Keratinocyte (primary cell): ENCODE data around the gene FRY. TPM values are rescaled to one million over a fixed set of nuclear protein-coding genes. Genes with fewer than 3 reads are reported as not detected.

ENCODE experiments used
- DNase-seq: peaks from one replicate; pipeline ENCODE4 v3.0.0-alpha.2; 2011; ENCODE audit warnings: low read depth, missing footprints, low spot score
- FAIRE-seq: peaks from 2 replicates; lab custom pipeline; 2011; peaks lifted over from hg19 to GRCh38; lab: Jason Lieb, UNC
- H2AFZ ChIP-seq: 2 replicates; pipeline ENCODE4 v1.6.0; 2012; ENCODE audit warnings: low read length, control low read depth, inconsistent platforms; ENCODE audit not compliant: control insufficient read depth
- H3K27ac ChIP-seq: 2 replicates; pipeline ENCODE4 v1.5.1; 2011; ENCODE audit warnings: low read length; ENCODE audit not compliant: control insufficient read depth, insufficient read depth
- H3K27me3 ChIP-seq: 3 replicates; pipeline ENCODE4 v1.6.0; 2011; ENCODE audit warnings: low read length; ENCODE audit not compliant: control insufficient read depth, insufficient read depth; ENCODE audit errors: extremely low read depth
- H3K36me3 ChIP-seq, 2 experiments: 2 replicates in 1 of 2; 3 replicates in 1 of 2; pipeline ENCODE4 v1.5.1; 2011; ENCODE audit warnings: low read length in 2 of 2, mild to moderate bottlenecking in 1 of 2; ENCODE audit not compliant: control insufficient read depth in 2 of 2, insufficient read depth in 2 of 2; ENCODE audit errors: extremely low read depth in 1 of 2
- H3K4me1 ChIP-seq: 3 replicates; pipeline ENCODE4 v1.5.1; 2011; ENCODE audit warnings: low read length; ENCODE audit not compliant: control insufficient read depth, insufficient read depth; ENCODE audit errors: extremely low read depth
- H3K4me2 ChIP-seq: 3 replicates; pipeline ENCODE4 v1.6.0; 2011; ENCODE audit warnings: low read depth, low read length; ENCODE audit not compliant: control insufficient read depth, insufficient read depth; ENCODE audit errors: extremely low read depth
- H3K4me3 ChIP-seq, 3 experiments: fragments of 200-600 bp in 1 of 3; sonication (generic) in 1 of 3; 2 replicates in 2 of 3; 3 replicates in 1 of 3; pipeline ENCODE4 v1.5.1; 2011 to 2016; ENCODE audit warnings: low read length in 3 of 3, mild to moderate bottlenecking in 3 of 3, control low read depth in 2 of 3, inconsistent platforms in 1 of 3, low read depth in 1 of 3, mixed read lengths in 1 of 3, mixed run types in 1 of 3, moderate library complexity in 1 of 3; ENCODE audit not compliant: control insufficient read depth in 2 of 3, insufficient read depth in 2 of 3; ENCODE audit errors: extremely low read depth in 1 of 3
- H3K79me2 ChIP-seq: 2 replicates; pipeline ENCODE4 v1.6.0; 2012; ENCODE audit warnings: low read length; ENCODE audit not compliant: control insufficient read depth, insufficient read depth
- H3K9ac ChIP-seq: 3 replicates; pipeline ENCODE4 v1.6.0; 2011; ENCODE audit warnings: low read length; ENCODE audit not compliant: control insufficient read depth, insufficient read depth; ENCODE audit errors: extremely low read depth
- H3K9me1 ChIP-seq: 3 replicates; pipeline ENCODE4 v1.6.0; 2011; ENCODE audit warnings: low read length; ENCODE audit not compliant: control insufficient read depth, insufficient read depth; ENCODE audit errors: extremely low read depth
- H3K9me3 ChIP-seq: 2 replicates; pipeline ENCODE4 v1.5.1; 2012; ENCODE audit warnings: low read depth, low read length; ENCODE audit not compliant: control insufficient read depth
- H4K20me1 ChIP-seq: 3 replicates; pipeline ENCODE4 v1.6.0; 2011; ENCODE audit warnings: low read length; ENCODE audit not compliant: control insufficient read depth, insufficient read depth; ENCODE audit errors: extremely low read depth
- CTCF ChIP-seq, 3 experiments: IDR thresholded peaks in 1 of 3; conservative IDR thresholded peaks in 1 of 3; optimal IDR thresholded peaks in 1 of 3; 2 replicates in 2 of 3; 3 replicates in 1 of 3; pipeline versions ENCODE3 to v1.5.1; 2011; ENCODE audit warnings: low read length in 3 of 3, mild to moderate bottlenecking in 3 of 3, moderate library complexity in 2 of 3, control low read depth in 1 of 3, inconsistent platforms in 1 of 3; ENCODE audit not compliant: insufficient read depth in 2 of 3; ENCODE audit errors: extremely low read depth in 1 of 3
- EZH2 ChIP-seq: IDR thresholded peaks from one replicate; pipeline ENCODE4 v1.6.1; 2012; ENCODE audit warnings: inconsistent platforms, mild to moderate bottlenecking, low read length, moderate library complexity
- dilution Hi-C: fragments of 300-500 bp; cut with MboI; formaldehyde crosslinking; loops from one replicate; pipeline ENCODE4 v1.7.0; 2020; ENCODE audit warnings: low sequenced_read_pairs; ENCODE audit not compliant: extremely low pct_ligation_motif_present
- polyA plus RNA-seq, 5 experiments: library from polyadenylated mRNA; depleted of rRNA in 3 of 5; stranded (reverse) in 3 of 5; stranded (forward) in 1 of 5; unstranded in 1 of 5; fragments of >200 nt; gene quantifications; 1 replicate in 1 of 5; 2 replicates in 3 of 5; 3 replicates in 1 of 5; pipeline versions ENCODE4 v1.2.1 to v1.2.3, GENCODE V29; 2011 to 2012; ENCODE audit warnings: missing spikeins in 2 of 5, low read depth in 1 of 5, low replicate concordance in 1 of 5

Gene FRY
- polyA plus RNA-seq, 1 donor (not counting 4 experiments of a cell fraction or from before 2014, with no cell fraction given), result 0.80 TPM

- H3K27me3 ChIP-seq, result no peaks in the 10 kb centered on the region
- H3K4me1 ChIP-seq, result no peaks in the 10 kb centered on the region
- TF ChIP-seq CTCF (optimal IDR thresholded peaks at IDR 0.05 in 1 of 3, IDR thresholded peaks at IDR 0.05 in 1 of 3, conservative IDR thresholded peaks at IDR 0.05 in 1 of 3; ENCODE audit: extremely low read depth in 1 of 3, insufficient read depth in 2 of 3, low read length in 3 of 3) (no peak), EZH2 (no peak)
- H3K27ac ChIP-seq, result no peak overlapping the region
- no peaks in the 10 kb centered on the region for H3K36me3 ChIP-seq
- H2AFZ ChIP-seq, result no peak overlapping the region
- no peak overlapping the region for H3K4me2 ChIP-seq
- DNase-seq (no peak), FAIRE-seq (no peak)
- no peak overlapping the region for H3K9ac ChIP-seq
- no peaks in the 10 kb centered on the region for H3K9me3 ChIP-seq
- no peaks in the 10 kb centered on the region for H3K9me1 ChIP-seq
- no peaks in the 10 kb centered on the region for H4K20me1 ChIP-seq
- dilution Hi-C loops, result no loop called here
- H3K79me2 ChIP-seq, result no peaks in the 10 kb centered on the region
- H3K4me3 ChIP-seq, result no peak overlapping the region
Measured at GRCh38 chr13:32278426-32278825, 246.9 kb downstream of the FRY start.

GRCh38 chr13:32281096-32281495 lies 249.5 kb downstream of the FRY start:
- DNase-seq, result no peak
- H3K4me2 ChIP-seq, result no peak overlapping the region
- dilution Hi-C loops, result no loop called here

More at GRCh38 chr13:32281096-32281495, 249.5 kb downstream of the FRY start:
- H3K9ac ChIP-seq, result no peak overlapping the region
- no peak overlapping the region for H2AFZ ChIP-seq
- H3K27me3 ChIP-seq, result no peaks in the 10 kb centered on the region
- TF ChIP-seq CTCF (optimal IDR thresholded peaks at IDR 0.05 in 1 of 3, IDR thresholded peaks at IDR 0.05 in 1 of 3, conservative IDR thresholded peaks at IDR 0.05 in 1 of 3; ENCODE audit: extremely low read depth in 1 of 3, insufficient read depth in 2 of 3, low read length in 3 of 3), result no peak
- no peak for TF ChIP-seq EZH2
- no peak overlapping the region for H3K4me3 ChIP-seq
- no peaks in the 10 kb centered on the region for H3K9me3 ChIP-seq
- no peak overlapping the region for H3K27ac ChIP-seq
- peaks cover 5% of the 10 kb centered on the region for H3K4me1 ChIP-seq
- no peak for FAIRE-seq
- H3K9me1 ChIP-seq, result no peaks in the 10 kb centered on the region
- H3K36me3 ChIP-seq, result no peaks in the 10 kb centered on the region
- H3K79me2 ChIP-seq, result no peaks in the 10 kb centered on the region
- no peaks in the 10 kb centered on the region for H4K20me1 ChIP-seq
